ENCODE data around the gene CKS2.

The CKS2 gene

GRCh38 chr9:89350988-89351557 is 40.1 kb downstream of the CKS2 start:
- no peak for DNase-seq

GRCh38 chr9:89351584-89352300 is 40.7 kb downstream of the CKS2 start:
- no peak for DNase-seq

DNA sequence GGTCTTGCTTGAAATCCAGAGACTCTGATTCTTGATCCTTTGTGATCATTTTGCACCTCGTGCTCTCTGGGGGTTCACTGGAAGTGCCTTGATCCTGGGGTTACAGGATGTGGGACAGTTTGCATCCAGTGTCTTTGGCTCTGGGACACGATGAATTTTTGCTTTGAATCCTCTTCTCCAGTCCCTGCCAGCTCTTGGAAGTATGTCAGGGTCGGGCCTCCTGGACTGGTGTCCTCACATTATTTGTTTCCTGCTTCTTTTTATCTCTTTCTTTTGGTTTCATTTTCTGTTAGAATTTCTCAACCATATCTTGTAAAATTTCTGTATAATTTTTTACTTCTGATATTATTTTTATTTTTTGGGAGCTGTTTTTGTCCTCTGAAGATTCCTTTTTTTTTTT is 41.5 kb downstream of the CKS2 start:
- no peak for DNase-seq

DNA sequence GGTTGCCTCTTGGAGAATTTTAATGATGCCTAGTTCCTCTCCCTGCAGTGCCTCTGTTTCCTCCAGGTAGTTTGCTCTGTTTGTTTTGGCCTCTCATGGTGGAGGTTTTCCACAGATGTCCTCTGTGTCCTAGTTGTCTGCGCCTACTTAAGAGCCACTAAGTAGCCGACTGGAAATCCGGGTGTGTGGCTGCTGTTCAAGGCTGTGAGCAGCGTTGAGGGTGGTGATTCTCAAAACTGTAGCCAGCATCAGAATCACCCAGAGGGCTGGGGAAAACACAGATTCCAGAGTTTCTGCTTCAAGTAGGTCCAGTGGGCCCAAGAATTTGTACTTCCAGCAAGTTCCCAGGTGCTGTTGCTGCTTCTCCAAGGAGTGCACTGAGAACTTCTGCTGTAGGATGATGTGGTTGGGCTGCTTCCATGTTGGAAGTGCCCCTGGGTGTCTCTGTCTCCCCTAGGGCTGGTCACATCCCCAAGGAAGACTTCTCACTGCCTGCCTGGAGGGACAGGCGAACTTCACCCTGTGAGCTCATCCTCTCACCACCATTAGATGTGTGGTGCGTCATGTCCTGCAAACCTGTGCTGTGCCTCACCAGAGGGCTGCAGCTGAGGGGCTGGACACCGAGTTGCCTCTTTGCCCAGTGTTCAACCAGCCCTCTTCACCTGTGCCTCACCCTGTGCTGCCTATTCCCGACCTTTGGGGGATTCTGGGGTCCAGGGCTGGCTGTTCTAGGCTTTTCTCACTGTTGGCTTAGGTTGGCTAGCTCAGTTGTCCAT is 42.1 kb downstream of the CKS2 start:
- no peak for DNase-seq

GRCh38 chr9:89353989-89354388 is 43.0 kb downstream of the CKS2 start:
- DNase-seq = no peak

GRCh38 chr9:89354471-89354870 is 43.5 kb downstream of the CKS2 start:
- DNase-seq = no peak

- DNase-seq = no peak
Observed at GRCh38 chr9:89356782-89357181, 45.8 kb downstream of the CKS2 start.

GRCh38 chr9:89357331-89358197 is 46.6 kb downstream of the CKS2 start:
- no peak for DNase-seq

DNA sequence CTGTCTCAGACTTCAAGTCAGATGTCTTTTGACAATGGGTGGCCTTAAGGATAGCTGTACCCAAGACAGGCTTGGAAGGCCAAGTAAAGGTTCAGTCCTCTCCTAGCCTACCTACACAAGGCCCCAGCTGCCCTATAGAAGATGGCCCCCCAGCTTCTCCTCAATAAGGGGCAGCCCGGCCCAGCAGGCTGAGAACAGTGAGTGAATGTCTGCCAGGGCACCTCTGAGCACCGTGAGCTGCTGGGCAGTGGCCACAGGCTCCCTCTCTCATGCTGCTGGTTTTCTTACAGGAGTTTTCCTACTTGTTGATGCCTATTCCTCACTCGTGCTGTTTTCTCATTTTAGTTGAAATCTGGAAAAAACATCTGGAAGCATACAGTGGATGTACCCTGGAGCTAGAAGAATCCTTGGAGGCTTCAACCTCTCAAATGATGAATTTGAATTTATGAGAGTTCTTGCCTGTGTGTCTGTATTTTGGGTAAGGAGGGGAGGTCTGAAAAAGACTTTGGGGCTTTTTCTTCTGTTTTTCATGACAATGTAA is 47.5 kb downstream of the CKS2 start:
- DNase-seq = no peak

- no peak for DNase-seq
Observed at GRCh38 chr9:89358985-89359384, 48.0 kb downstream of the CKS2 start.

DNA sequence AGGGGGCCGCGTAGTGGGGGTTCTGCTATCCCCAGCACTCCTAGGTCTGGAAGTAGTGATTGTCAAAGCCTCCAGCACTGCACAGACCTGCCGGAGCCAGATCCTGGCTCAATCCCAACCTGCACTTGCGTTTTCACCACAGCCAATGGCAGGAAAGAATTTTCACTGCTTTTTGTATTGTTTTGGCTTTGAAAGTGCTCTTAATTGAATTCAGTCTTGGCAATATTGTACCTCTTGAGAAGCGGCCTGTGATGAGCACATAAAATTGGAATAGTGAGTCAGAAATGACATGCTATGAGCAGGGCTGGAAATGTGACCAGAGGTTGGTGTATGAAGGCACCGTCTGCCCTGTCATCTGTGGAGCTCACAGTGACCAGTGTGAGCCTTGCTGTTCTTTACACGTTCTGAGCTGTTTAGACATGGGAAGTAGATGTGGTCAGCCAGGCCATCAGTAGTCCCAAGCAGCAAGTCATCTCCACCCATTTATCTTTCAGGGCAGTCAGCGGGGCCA is 48.8 kb downstream of the CKS2 start:
- DNase-seq = no peak

DNA sequence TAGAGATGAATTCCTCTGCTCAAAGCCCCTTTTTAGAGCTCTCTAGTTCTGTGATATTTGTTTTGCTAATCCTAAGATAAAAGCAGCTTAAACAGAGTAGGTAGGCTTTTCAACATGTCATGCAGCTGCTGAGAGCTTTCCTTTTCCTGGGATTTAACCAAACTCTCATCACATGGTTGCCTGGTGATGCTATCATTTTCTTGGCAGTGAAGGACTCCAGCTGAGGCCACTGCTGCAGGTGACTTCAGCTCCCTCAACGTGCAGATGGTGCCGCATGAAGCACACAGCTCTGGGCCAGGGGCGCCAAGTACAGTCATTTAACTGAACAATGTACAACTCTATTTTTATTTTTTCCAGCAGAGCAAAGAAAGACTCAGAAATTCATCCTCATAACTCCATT is 49.5 kb downstream of the CKS2 start:
- no peak for DNase-seq

DNA sequence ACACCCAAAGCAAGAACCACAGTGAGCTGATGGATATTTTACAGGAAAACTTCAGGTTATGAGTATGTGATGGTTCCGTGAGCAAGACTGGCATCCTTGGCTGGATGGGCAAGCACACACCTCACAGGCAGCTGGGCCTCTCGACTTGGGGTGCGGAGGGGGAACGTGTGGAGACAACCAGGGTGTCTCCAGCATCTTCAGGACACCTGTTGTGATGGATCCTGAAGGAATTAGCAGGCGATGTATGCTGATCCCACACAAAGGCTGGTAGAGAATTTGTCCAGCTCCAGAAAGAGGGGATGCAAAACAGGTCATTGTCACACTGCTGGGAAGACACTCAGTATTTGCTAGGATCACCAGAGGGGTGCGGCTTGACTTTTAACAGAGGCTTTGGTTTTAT is 50.0 kb downstream of the CKS2 start:
- no peak for DNase-seq

DNA sequence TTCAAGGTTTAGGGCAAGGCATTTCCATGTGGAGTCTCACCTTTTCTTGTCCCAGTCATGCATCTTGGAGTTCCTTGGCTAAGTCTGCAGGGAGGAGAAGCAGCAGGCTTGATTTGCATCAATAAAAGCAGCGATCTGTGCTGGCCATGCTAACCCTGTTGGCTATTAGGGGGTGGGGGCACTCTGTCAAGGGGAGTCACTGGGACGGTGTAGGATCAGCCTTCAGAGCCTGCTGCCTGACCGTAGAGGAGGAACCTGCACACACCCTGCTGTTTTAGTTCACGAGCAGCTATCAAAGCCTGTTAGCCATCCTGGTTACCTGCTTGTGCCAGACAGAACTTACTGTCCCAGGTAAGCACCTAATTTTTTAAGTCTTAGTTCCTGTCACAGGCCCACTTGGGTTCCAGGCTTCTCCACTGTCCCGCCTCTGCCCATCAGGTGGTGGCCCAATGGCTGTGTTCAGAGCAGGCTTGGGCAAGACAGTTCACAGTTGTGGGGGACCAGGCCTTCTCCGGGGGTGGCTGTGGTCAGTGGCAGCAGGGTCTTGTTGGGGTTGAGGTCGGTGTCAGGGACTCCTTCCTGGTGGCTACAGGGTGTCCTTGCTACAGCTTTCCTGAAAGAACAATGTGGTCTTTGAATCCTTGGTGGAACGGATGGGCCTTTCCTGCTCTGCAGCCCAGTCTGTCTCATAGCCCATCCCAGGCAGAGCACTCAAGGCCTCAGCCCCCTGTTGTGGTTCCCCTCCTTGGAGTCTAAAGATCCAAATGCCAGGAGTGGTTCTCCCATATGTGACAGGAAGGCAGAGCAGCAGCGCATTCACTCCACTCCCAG is 51.0 kb downstream of the CKS2 start:
- no peak for DNase-seq

GRCh38 chr9:89362647-89363310 is 51.8 kb downstream of the CKS2 start:
- DNase-seq = no peak

- DNase-seq = no peak
Observed at GRCh38 chr9:89363311-89363670, 52.3 kb downstream of the CKS2 start.

- no peak for DNase-seq
Observed at GRCh38 chr9:89363921-89364665, 53.1 kb downstream of the CKS2 start.

GRCh38 chr9:89364666-89365531 is 53.9 kb downstream of the CKS2 start:
- DNase-seq = no peak

GRCh38 chr9:89365532-89365912 is 54.5 kb downstream of the CKS2 start:
- no peak for DNase-seq
